ENCODE results near the gene RCAN2.

GRCh38 chr6:46222286-46222685 lies 269.0 kb downstream of the RCAN2 start:
- TF ChIP-seq POLR2AphosphoS5 (IDR thresholded peaks at IDR 0.05) (no peak), CTCF (IDR thresholded peaks at IDR 0.05) (no peak), POLR2A (IDR thresholded peaks at IDR 0.05) (no peak), EP300 (IDR thresholded peaks at IDR 0.05) (no peak)

Data from gastroesophageal sphincter (tissue), 3 donors.